K562 (cell line): ENCODE data around the gene USP13. TPM values are rescaled to one million over a fixed set of nuclear protein-coding genes. Genes with fewer than 3 reads are reported as not detected.
"Not testable (repeated sequence)": the region's sequence is repeated elsewhere in the genome, so short reads cannot be mapped to it uniquely, and the experiment has no call there.

Experiments used
- ATAC-seq: fragments of 200-7000 bp; cut with Tn5 transposase; 3 replicates; pipeline ENCODE4 v1.9.1; 2020; ENCODE audit warnings: moderate library complexity
- BruUV-seq: library from RNA; stranded (reverse); fragments of 400-500 nt; replicated peaks from 2 replicates; lab custom pipeline; 2021; lab: Mats Ljungman, UMichigan
- CTCF ChIA-PET: fragments of 300-600 bp; formaldehyde crosslinking; extraction: SDS; loops from one replicate; lab custom pipeline; 2021; ENCODE audit warnings: low intra/inter-chr PET ratio; lab: Yijun Ruan, JAX
- POLR2A ChIA-PET: fragments of 300-600, 350-650 bp; sonication (Branson Sonifier 250); formaldehyde crosslinking; extraction: SDS; loops from one replicate; lab custom pipeline; 2021; ENCODE audit warnings: antibody characterized with exemption, inconsistent platforms; lab: Yijun Ruan, JAX
- DNase-seq, 4 experiments: peaks; one replicate each; pipeline versions ENCODE4 v3.0.0 to v3.0.0-alpha.2; 2011 to 2018; ENCODE audit warnings: low spot score in 3 of 4, mixed read lengths in 3 of 4; ENCODE audit errors: extremely low read depth in 1 of 4
- FAIRE-seq: peaks from 2 replicates; lab custom pipeline; 2011; peaks lifted over from hg19 to GRCh38; lab: Jason Lieb, UNC
- H2AFZ ChIP-seq: 2 replicates; pipeline ENCODE4 v1.6.0; 2011; ENCODE audit warnings: low read depth, low read length, control low read depth, inconsistent platforms
- H3K27ac ChIP-seq: fragments of 200-600 bp; 3 replicates; pipeline ENCODE4 v1.8.0; 2011; ENCODE audit warnings: low read depth, mild to moderate bottlenecking, control low read depth, inconsistent platforms, low read length, moderate library complexity, mixed read lengths; ENCODE audit errors: extremely low read depth
- H3K27me3 ChIP-seq, 2 experiments: fragments of 300-600 bp in 1 of 2; 2 replicates in 1 of 2; 3 replicates in 1 of 2; pipeline versions ENCODE4 v1.6.0 to v1.8.0; 2011; ENCODE audit warnings: inconsistent platforms in 2 of 2, low read length in 2 of 2, mild to moderate bottlenecking in 1 of 2, mixed read lengths in 1 of 2, moderate library complexity in 1 of 2; ENCODE audit not compliant: control insufficient read depth in 2 of 2, insufficient read depth in 2 of 2
- H3K36me3 ChIP-seq: fragments of 300-600 bp; 3 replicates; pipeline ENCODE4 v1.8.0; 2011; ENCODE audit warnings: mild to moderate bottlenecking, low read length, inconsistent platforms; ENCODE audit not compliant: control insufficient read depth, insufficient read depth
- H3K4me1 ChIP-seq, 2 experiments: fragments of 200-600 bp in 1 of 2; replicated peaks in 1 of 2; 2 replicates in 1 of 2; 3 replicates in 1 of 2; pipeline versions ENCODE4 v1.5.1 to v1.8.0; 2011; ENCODE audit warnings: inconsistent platforms in 2 of 2, low read length in 2 of 2, mild to moderate bottlenecking in 1 of 2, mixed read lengths in 1 of 2, moderate library complexity in 1 of 2; ENCODE audit not compliant: control insufficient read depth in 2 of 2, insufficient read depth in 2 of 2
- H3K4me2 ChIP-seq: 2 replicates; pipeline ENCODE4 v1.6.1; 2011; ENCODE audit warnings: low read length, control low read depth, inconsistent platforms, mixed read lengths; ENCODE audit not compliant: insufficient read depth
- H3K4me3 ChIP-seq: fragments of 200-600 bp; sonication (generic), shearing (Covaris generic); 2 replicates; pipeline ENCODE4 v1.5.1; 2016; ENCODE audit warnings: control low read depth, inconsistent platforms
- H3K79me2 ChIP-seq: fragments of 200-600 bp; 3 replicates; pipeline ENCODE4 v1.8.0; 2011; ENCODE audit warnings: low read length, inconsistent platforms; ENCODE audit not compliant: control insufficient read depth, insufficient read depth
- H3K9ac ChIP-seq, 2 experiments: 2 replicates each; pipeline versions ENCODE4 v1.6.0 to v1.6.1; 2011; ENCODE audit warnings: low read depth in 2 of 2, low read length in 2 of 2, control low read depth in 1 of 2, inconsistent platforms in 1 of 2, mild to moderate bottlenecking in 1 of 2, mixed read lengths in 1 of 2; ENCODE audit not compliant: insufficient read depth in 1 of 2
- H3K9me1 ChIP-seq: one replicate; pipeline ENCODE4 v1.6.0; 2011; ENCODE audit warnings: inconsistent platforms, mild to moderate bottlenecking, low read length, moderate library complexity; ENCODE audit not compliant: control insufficient read depth, insufficient read depth
- H3K9me3 ChIP-seq: replicated peaks from 2 replicates; pipeline ENCODE4 v1.5.1; 2011; ENCODE audit warnings: low read depth, low read length, inconsistent platforms; ENCODE audit not compliant: control insufficient read depth, insufficient read depth
- H4K20me1 ChIP-seq: replicated peaks from 2 replicates; pipeline ENCODE4 v1.6.1; 2011; ENCODE audit warnings: low read length, inconsistent platforms, mixed read lengths; ENCODE audit not compliant: control insufficient read depth, insufficient read depth
- BRF1 ChIP-seq: IDR thresholded peaks from 3 replicates; pipeline ENCODE4 v1.6.1; 2011; ENCODE audit warnings: borderline replicate concordance, mild to moderate bottlenecking; ENCODE audit not compliant: insufficient read length; ENCODE audit errors: extremely low read depth
- HCFC1 ChIP-seq: IDR thresholded peaks from 2 replicates; pipeline ENCODE4 v1.6.1; 2012; ENCODE audit warnings: low read depth, low read length, improper control_type of control experiment
- KAT8 ChIP-seq: fragments of 450-650 bp; IDR thresholded peaks from 2 replicates; pipeline ENCODE4 v1.6.1; 2016; ENCODE audit warnings: low read depth, mild to moderate bottlenecking
- LEF1 ChIP-seq: fragments of 450-650 bp; IDR thresholded peaks from 2 replicates; pipeline ENCODE4 v1.6.1; 2016; ENCODE audit warnings: mild to moderate bottlenecking
- PHF21A ChIP-seq: fragments of 450-650 bp; IDR thresholded peaks from 2 replicates; pipeline ENCODE4 v1.6.1; 2017; ENCODE audit warnings: low read depth, borderline replicate concordance
- TRIM24 ChIP-seq, 2 experiments: fragments of 450-650 bp; IDR thresholded peaks; 2 replicates each; pipeline ENCODE4 v1.6.1; 2016
- ZFP1 ChIP-seq: fragments of 450-650 bp; formaldehyde crosslinking; IDR thresholded peaks from 2 replicates; pipeline ENCODE4 v1.4.0; 2020; ENCODE audit warnings: mild to moderate bottlenecking, mixed read lengths
- WGBS: fragments of 100-300 bp; shearing (Covaris generic); methylation state at CpG from one replicate; pipeline ENCODE4 v1.1.6; 2016; ENCODE audit warnings: low coverage, mixed read lengths; ENCODE audit not compliant: insufficient coverage; ENCODE audit errors: missing lambda C conversion rate; 5-methylcytosine and 5-hydroxymethylcytosine counted together
- in situ Hi-C: fragments of 300-500 bp; cut with MboI; formaldehyde crosslinking; loops from 4 replicates; pipeline ENCODE4 v1.15.0; 2018; ENCODE audit warnings: inconsistent platforms, mixed read lengths
- intact Hi-C: fragments of 100-400 bp; cut with micrococcal nuclease; formaldehyde crosslinking; loops from 2 replicates; pipeline ENCODE4 v1.14.2; 2022
- polyA plus RNA-seq, 8 experiments: library from polyadenylated mRNA; depleted of rRNA in 4 of 8; stranded (reverse) in 5 of 8; unstranded in 3 of 8; fragments of >200 nt; fragmentation: Nextera tagmentation in 2 of 8; fragmentation: Illumina TruSeq in 1 of 8; extraction: Ambion mirVana in 2 of 8; extraction: Trizol in 1 of 8; gene quantifications; 2 replicates each; pipeline versions ENCODE4 v1.2.1 to v1.2.3, GENCODE V29; 2011 to 2014; ENCODE audit warnings: inconsistent platforms in 1 of 8, missing spikeins in 1 of 8
- total RNA-seq, 7 experiments: library from RNA; depleted of rRNA in 6 of 7; stranded (reverse); fragments of >200 nt in 6 of 7; fragmentation: Illumina TruSeq in 2 of 7; extraction: Trizol in 2 of 7; gene quantifications; 2 replicates each; pipeline versions ENCODE4 v1.2.1 to v1.2.3, GENCODE V29; 2011 to 2021; ENCODE audit warnings: low replicate concordance in 1 of 7

The USP13 gene
- total and polyA plus RNA-seq, 9 of the 15 experiments (the other 6 are each of a cell fraction or from before 2014, with no cell fraction given): 0.11 to 2.3 (median 0.51) TPM

GRCh38 chr3:179775416-179776122 lies 122.7 kb downstream of the USP13 start:
- Histone ChIP-seq H3K79me2 (no peaks in the 10 kb centered on the region), H3K36me3 (no peaks in the 10 kb centered on the region), H3K9ac (no peak overlapping the region), H3K9me1 (no peaks in the 10 kb centered on the region), H3K4me3 (no peak overlapping the region), H2AFZ (no peak overlapping the region), H3K27me3 (no peaks in the 10 kb centered on the region), H3K4me1 (no peaks in the 10 kb centered on the region), H3K4me2 (no peak overlapping the region), H3K9me3 (no peaks in the 10 kb centered on the region), H3K27ac (no peak overlapping the region), H4K20me1 (no peaks in the 10 kb centered on the region)
- WGBS: 8% methylated on average over 21 of the region's 28 CpGs
- ATAC-seq (no peak), DNase-seq (no peak), FAIRE-seq (no peak)
- CTCF ChIA-PET: no interaction called here
- POLR2A ChIA-PET: no interaction called here
- no TSS peak for BruUV-seq
- in situ Hi-C loops: no loop called here
- TF ChIP-seq BRF1 (no peak), HCFC1 (no peak), PHF21A (no peak), KAT8 (no peak), TRIM24 (IDR thresholded peaks at IDR 0.05) (no peak), LEF1 (no peak), ZFP1 (CRISPR knock-in tag) (no peak)
- intact Hi-C loops: no loop called here

- H2AFZ ChIP-seq, H3K4me3 ChIP-seq, DNase-seq, ATAC-seq, FAIRE-seq, H3K27me3 ChIP-seq, intact Hi-C loops, H3K9me1 ChIP-seq, H4K20me1 ChIP-seq, H3K36me3 ChIP-seq, H3K4me2 ChIP-seq, POLR2A ChIA-PET, H3K9me3 ChIP-seq, CTCF ChIA-PET, H3K4me1 ChIP-seq, H3K79me2 ChIP-seq, BruUV-seq, H3K9ac ChIP-seq, in situ Hi-C loops, H3K27ac ChIP-seq: not testable (repeated sequence)
- WGBS: 4% methylated on average over 5 of the region's 5 CpGs
Measured at GRCh38 chr3:179782841-179783240, 130.0 kb downstream of the USP13 start.
